Activated naive CD8-positive, alpha-beta T cell (primary cell): ENCODE results near the gene FUT3.

Source experiments
- H3K27ac Mint-ChIP-seq: one replicate; pipeline ENCODE4 v1.8.0; 2021; ENCODE audit warnings: mixed read lengths
- H3K27me3 Mint-ChIP-seq: one replicate; pipeline ENCODE4 v1.8.0; 2021; ENCODE audit warnings: mixed read lengths
- H3K36me3 Mint-ChIP-seq: one replicate; pipeline ENCODE4 v1.8.0; 2021; ENCODE audit warnings: mixed read lengths
- H3K4me1 Mint-ChIP-seq: one replicate; pipeline ENCODE4 v1.8.0; 2021; ENCODE audit warnings: low read depth, mixed read lengths
- H3K4me3 Mint-ChIP-seq: one replicate; pipeline ENCODE4 v1.8.0; 2021; ENCODE audit warnings: mild to moderate bottlenecking, mixed read lengths
- H3K9me3 Mint-ChIP-seq: one replicate; pipeline ENCODE4 v1.8.0; 2021; ENCODE audit warnings: low read depth, mixed read lengths

The FUT3 gene

DNA sequence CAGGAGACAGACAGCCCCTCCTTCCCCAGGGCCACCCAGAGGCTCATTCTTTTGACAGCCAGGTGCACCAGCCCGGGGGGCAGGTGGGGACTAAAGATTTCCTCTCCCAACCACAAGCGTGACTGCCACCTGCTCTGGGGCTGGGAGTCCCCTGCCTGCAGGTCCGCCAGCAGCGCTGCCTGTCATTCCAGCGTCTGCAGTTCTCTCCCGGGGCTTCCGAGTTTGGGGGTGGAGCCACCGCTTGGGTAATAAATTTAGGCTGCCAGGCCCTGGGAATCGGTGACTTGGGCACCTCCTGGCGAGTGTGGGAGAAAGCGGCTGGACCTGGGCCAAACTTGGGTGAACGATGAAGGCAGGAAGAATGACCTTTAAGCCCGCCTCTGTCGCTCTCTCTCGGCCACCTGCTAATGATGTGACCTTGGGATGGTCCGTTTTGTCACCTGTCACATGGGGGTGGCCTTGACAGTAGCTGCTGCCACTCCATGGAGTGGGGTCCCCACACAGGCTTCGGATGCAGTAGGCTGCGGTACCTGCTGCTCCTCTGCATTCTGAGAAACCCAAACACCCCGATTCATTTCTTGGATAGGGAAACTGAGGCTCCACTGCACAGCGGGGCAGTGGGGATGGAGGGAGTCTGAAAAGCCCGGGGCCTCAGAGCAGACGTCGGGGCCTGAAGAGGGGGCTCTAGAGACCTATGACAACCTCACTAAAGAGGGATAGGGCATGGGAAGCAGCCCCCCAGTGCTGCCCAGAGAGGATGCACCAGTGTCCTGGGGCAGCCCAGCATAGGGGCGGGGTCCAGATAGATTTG is 24.5 kb downstream of the FUT3 start:
- Mint-ChIP-seq H3K9me3 (no peaks in the 10 kb centered on the region), H3K27ac (peak overlapping the region; percentile 86), H3K36me3 (no peaks in the 10 kb centered on the region), H3K27me3 (no peaks in the 10 kb centered on the region), H3K4me1 (peaks cover 9% of the 10 kb centered on the region), H3K4me3 (peak overlapping the region; percentile 81)

DNA sequence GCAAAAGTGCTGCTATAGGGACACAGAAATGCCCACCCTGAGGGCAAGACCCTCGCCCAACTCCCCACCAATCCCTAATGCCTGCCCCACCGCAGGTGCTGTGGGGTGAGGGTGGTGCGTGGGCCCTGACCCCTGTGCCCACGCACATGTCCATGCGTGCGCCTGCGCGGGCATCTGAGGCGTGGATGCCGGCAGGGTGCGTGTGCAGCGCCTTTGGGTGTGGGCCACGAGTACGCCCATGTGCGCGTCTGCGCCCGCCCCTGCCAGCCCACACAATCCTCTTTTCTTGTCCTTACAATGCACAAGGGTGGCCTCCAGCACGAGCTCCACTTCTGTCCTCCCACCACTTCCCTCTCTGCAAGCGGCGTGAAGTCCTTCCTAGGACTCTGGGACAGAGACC is 26.1 kb downstream of the FUT3 start:
- no peaks in the 10 kb centered on the region for H3K9me3 Mint-ChIP-seq

DNA sequence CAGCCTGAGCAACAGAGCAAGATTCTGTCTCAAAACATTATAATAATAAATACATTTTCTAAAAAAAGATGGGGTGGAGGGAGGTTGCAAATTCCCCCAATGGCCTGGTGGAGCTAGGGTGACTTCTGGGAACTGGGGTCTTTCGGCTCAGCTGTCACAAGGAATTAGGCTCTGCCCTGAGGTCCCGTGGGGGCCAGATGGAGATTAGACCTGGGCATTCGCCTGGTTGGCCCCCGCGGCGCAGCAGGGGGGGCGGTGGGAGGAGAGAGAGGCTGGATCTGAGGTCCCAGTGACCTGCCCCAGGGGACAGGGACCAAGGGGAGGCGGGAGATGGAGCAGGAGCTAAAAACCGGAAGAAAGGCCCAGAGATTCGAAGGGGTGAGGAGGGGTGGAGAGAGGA is 26.5 kb downstream of the FUT3 start:
- Mint-ChIP-seq H3K4me3 (no peak overlapping the region), H3K9me3 (no peaks in the 10 kb centered on the region), H3K4me1 (peaks cover 9% of the 10 kb centered on the region), H3K36me3 (no peaks in the 10 kb centered on the region), H3K27me3 (no peaks in the 10 kb centered on the region), H3K27ac (no peak overlapping the region)

More for the DNA sequence above, 26.1 kb downstream of the FUT3 start:
- Mint-ChIP-seq H3K4me3 (no peak overlapping the region), H3K27me3 (no peaks in the 10 kb centered on the region), H3K27ac (no peak overlapping the region), H3K4me1 (peaks cover 9% of the 10 kb centered on the region), H3K36me3 (no peaks in the 10 kb centered on the region)

DNA sequence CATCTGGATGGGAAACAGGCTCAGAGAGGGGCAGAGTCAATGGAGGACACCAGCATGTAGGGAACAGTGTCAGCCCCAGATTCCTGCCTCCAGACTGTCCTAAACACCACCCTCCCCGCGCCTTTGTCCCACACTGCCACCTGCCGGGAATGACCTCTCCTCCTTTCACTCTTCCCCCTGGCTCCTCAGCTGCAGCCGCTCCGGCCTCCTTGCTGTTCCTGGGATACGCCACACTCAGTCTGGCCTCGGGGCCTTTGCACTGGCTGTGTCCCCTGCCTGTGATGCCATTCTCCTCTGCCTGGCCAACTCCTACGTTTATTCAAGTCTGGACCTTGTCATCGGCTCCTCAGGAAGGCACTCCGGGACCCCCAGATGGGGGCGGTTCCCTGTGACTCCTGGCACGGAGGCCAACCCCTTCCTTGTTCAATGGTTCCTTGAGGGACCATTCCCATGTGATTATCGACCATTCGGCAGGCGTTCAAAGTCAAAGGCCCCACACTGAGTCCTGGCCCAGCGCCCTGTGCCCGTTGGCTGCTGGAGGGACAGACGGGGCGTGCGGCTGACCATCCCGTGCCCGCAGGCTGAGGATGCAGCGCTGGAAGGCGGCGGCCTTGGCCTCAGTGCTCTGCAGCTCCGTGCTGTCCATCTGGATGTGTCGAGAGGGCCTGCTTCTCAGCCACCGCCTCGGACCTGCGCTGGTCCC is 27.5 kb downstream of the FUT3 start:
- no peaks in the 10 kb centered on the region for H3K36me3 Mint-ChIP-seq
- H3K4me1 Mint-ChIP-seq = peaks cover 9% of the 10 kb centered on the region
- no peaks in the 10 kb centered on the region for H3K9me3 Mint-ChIP-seq
- no peak overlapping the region for H3K27ac Mint-ChIP-seq
- H3K4me3 Mint-ChIP-seq = no peak overlapping the region
- no peaks in the 10 kb centered on the region for H3K27me3 Mint-ChIP-seq

DNA sequence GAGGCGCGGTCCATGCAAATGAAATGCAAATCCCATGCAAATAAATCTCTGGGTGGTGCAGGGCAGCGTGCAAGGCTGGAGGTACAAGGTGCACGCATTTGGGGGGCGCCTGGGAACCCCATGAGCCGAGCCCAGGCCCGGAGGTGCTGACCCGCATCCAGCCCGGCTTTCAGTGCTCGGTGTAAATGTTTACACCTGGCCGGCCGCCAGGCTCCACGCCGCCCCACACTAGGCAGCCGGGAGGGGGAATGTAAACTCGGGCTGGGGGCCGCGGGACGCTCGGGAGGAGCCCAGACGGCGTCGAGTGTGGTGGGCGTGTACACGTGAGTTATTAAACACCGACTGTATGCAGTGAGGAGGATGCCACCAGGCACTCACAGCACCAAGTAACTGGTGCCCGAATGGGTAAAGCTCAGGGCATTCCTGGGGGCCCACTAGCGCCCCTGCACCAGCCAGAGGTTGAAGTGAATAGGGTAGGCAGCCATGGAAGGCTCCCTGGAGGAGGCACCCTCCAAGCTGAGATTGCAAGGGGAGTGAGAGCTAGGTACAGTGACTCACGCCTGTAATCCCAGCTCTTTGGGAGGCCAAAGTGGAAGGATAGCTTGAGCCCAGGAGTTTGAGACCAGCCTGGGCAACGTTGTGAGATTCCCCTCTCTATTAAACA is 28.9 kb downstream of the FUT3 start:
- peaks cover 5% of the 10 kb centered on the region for H3K27me3 Mint-ChIP-seq
- H3K36me3 Mint-ChIP-seq = no peaks in the 10 kb centered on the region
- H3K4me1 Mint-ChIP-seq = peaks cover 7% of the 10 kb centered on the region
- no peak overlapping the region for H3K4me3 Mint-ChIP-seq
- H3K9me3 Mint-ChIP-seq = no peaks in the 10 kb centered on the region
- H3K27ac Mint-ChIP-seq = no peak overlapping the region

DNA sequence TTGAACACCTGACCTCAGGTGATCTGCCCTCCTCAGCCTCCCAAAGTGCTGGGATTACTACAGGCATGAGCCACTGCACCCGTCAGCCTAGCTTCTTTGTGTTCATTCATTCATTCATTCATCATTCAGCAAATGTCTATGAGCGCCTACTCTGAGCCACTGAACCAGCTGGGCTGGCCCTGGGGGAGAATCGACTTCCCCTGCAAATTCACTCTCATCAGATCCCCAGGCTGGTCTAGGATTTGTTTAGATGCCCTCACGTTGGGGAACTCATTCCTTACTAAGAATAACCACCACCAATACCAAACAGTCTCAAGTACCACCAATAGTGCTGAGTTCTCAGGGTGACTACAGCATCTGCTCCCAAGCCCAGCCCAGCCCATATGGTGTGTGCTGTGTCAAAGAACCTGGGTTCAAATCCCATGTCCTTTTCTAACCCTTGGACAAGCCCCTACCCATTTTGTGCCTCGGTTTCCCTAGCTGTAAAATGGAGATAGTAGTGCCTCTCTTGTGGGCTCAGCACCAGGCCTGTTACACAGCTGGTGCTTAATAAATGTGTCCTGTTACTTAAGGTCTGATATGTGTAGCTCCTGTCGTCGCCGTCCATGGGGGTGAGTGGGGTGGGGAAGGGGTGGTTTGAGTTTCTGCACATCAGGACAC is 29.6 kb downstream of the FUT3 start:
- H3K36me3 Mint-ChIP-seq = no peaks in the 10 kb centered on the region
- H3K27me3 Mint-ChIP-seq = peaks cover 5% of the 10 kb centered on the region
- H3K4me1 Mint-ChIP-seq = peaks cover 2% of the 10 kb centered on the region
- H3K9me3 Mint-ChIP-seq = no peaks in the 10 kb centered on the region
- H3K27ac Mint-ChIP-seq = no peak overlapping the region
- no peak overlapping the region for H3K4me3 Mint-ChIP-seq

DNA sequence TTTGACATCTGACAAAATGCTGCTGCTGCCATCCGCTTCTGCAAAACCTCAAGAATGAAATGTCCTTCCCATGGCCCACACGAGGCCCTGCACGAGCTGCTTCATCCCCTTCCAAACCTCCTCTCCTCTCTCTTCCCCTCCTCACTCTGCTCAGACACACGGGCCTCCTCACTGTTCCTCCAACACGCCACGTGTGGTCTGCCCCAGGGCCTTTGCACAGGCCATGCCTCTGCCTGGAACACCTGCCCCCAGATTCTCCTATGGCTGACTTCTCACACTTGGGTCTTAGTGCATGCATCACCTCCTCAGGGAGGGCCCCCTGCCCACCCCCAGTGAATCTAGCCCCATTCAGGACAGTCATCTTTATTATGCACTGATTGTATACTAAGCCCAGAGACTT is 30.5 kb downstream of the FUT3 start:
- H3K27ac Mint-ChIP-seq = no peak overlapping the region
- H3K36me3 Mint-ChIP-seq = no peaks in the 10 kb centered on the region
- H3K9me3 Mint-ChIP-seq = no peaks in the 10 kb centered on the region
- no peak overlapping the region for H3K4me3 Mint-ChIP-seq
- H3K4me1 Mint-ChIP-seq = no peaks in the 10 kb centered on the region
- H3K27me3 Mint-ChIP-seq = peaks cover 5% of the 10 kb centered on the region

DNA sequence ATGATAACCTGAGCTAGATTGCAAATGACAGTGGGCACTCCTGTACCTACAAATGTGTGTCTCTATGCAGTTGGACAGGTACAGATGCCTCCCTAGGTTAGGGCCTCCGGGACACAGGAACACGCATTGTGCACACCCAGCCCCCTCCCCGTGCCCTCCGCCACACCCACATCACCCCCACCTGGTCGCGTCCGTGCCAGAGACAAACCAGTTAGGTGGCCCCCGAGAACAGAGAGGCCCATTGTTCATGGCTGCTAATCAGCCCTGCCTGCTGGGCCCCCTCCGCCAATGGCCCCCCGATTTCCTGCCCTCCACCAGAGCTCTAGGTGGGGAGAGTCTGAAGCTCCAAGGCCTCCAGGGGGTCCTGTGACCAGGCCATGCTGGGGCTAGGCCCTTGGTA is 32.7 kb downstream of the FUT3 start:
- no peak overlapping the region for H3K27ac Mint-ChIP-seq
- peaks cover 5% of the 10 kb centered on the region for H3K27me3 Mint-ChIP-seq
- H3K36me3 Mint-ChIP-seq = no peaks in the 10 kb centered on the region
- no peaks in the 10 kb centered on the region for H3K9me3 Mint-ChIP-seq
- no peaks in the 10 kb centered on the region for H3K4me1 Mint-ChIP-seq
- H3K4me3 Mint-ChIP-seq = no peak overlapping the region

DNA sequence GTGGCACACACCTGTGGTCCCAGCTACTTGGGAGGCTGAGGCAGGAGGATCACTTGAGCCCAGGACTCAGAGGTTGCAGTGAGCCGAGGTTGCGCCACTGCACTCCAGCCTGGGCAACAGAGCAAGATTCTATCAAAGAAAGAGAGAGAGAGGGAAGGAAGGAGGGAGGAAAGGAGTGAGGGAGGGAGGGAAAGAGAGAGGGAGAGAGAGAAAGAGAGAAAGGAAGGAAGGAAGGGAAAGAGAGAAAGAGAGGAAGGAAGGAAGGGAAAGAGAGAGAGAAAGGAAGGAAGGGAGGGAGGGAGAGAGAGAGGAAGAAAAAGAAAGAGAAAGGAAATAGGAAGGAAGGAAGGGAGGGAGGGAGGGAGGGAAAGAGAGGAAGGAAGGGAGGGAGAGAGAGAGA is 34.0 kb downstream of the FUT3 start:
- no peak overlapping the region for H3K4me3 Mint-ChIP-seq

DNA sequence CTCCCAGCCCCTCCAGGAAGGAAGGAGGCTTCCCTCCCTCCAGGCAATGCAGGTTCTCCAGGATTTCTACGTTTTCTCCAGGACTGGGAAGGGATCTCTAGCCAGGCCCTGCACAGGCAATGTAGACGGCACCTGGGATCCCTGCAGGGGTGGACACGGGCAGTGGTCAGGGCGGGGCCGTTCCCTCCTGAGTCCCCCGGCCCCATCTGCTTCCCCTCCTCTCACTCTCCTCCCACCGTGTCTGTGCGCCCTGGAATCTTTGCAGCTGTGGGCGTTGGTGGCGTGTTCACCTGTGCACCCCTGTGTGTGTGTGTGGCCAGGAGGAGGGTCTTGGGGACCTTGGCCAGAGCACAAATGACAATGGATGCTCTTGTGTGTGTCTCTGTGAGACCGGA is 36.4 kb downstream of the FUT3 start:
- H3K27ac Mint-ChIP-seq = no peak overlapping the region
- H3K4me1 Mint-ChIP-seq = no peaks in the 10 kb centered on the region
- no peaks in the 10 kb centered on the region for H3K36me3 Mint-ChIP-seq
- peaks cover 5% of the 10 kb centered on the region for H3K27me3 Mint-ChIP-seq
- no peaks in the 10 kb centered on the region for H3K9me3 Mint-ChIP-seq
- no peak overlapping the region for H3K4me3 Mint-ChIP-seq

More for the DNA sequence above, 34.0 kb downstream of the FUT3 start:
- no peaks in the 10 kb centered on the region for H3K36me3 Mint-ChIP-seq
- H3K27ac Mint-ChIP-seq = no peak overlapping the region
- no peaks in the 10 kb centered on the region for H3K9me3 Mint-ChIP-seq
- peaks cover 5% of the 10 kb centered on the region for H3K27me3 Mint-ChIP-seq
- H3K4me1 Mint-ChIP-seq = no peaks in the 10 kb centered on the region

DNA sequence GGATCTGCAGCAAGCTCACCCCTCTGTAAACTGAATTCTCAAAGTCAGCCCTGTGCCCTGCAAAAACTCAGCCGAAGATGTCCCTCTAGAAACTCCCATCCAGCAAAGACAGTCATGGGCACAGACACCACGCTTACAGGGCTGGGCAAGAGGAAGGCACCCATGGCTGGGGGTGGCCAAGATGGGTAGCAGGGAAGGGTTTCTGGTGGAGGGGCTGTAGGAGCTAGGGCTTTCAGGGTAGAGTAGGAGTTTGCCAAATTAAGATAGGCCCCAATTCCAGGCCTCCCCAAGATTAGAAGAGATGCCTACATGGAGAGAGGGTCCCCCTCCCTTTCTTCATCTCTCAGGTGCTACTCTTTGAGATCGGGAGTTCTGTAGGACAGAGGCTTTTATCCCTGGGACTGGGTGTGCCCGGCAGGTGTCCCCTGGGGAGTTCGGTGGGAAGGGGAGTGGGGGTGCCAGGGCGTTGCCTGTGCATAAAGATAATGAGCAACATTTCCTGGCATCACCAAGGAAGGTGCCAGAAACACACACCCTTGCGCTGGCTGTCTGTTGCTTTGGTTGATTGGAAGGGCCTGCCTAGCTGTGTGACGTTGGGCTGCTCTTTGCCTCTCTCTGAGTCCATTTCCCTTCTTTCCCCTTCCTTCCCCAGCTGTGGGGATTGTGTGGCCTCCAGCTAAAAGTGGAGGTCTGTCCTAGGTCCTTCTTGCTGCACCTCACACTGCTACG is 37.0 kb downstream of the FUT3 start:
- Mint-ChIP-seq H3K27me3 (peaks cover 5% of the 10 kb centered on the region), H3K9me3 (no peaks in the 10 kb centered on the region), H3K36me3 (no peaks in the 10 kb centered on the region), H3K4me3 (no peak overlapping the region), H3K4me1 (no peaks in the 10 kb centered on the region), H3K27ac (no peak overlapping the region)

DNA sequence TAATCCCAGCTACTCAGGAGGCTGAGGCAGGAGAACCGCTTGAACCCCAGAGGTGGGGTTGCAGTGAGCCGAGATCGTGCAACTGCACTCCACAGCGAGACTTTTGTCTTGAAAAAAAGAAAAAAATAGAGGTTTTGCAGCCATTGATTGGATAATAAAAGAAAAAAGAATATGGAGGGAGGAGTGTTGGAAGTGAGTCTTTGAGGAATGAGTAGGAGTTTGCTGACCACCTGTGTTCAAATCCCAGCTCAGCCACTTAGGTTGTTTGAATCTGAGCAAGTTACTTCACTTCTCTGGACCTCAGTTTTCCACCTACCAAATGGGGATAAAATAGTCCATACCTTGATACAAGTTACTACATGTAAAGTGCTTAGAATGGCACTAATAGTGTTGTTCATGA is 40.1 kb downstream of the FUT3 start:
- Mint-ChIP-seq H3K4me1 (no peaks in the 10 kb centered on the region), H3K4me3 (no peak overlapping the region), H3K27me3 (no peaks in the 10 kb centered on the region), H3K9me3 (no peaks in the 10 kb centered on the region), H3K27ac (no peak overlapping the region), H3K36me3 (no peaks in the 10 kb centered on the region)

DNA sequence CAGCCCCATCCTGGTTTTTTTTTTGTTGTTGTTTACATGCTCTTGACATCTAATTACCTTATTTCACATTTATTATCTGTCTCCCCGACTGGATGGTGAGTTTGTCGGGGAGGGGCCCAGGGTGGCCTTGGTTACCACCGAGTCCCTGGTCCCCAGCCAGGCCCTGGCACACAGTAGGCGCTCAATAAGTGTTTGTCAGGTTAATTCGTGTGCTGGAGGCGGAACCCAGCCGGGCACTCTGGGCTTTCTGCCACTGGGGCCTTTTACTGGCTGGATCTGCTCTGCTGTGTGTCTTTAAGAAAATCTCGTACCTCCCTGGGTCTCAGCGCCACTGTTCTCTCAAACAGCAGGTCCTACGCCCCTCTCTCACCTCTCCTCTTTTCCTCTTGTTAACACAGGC is 41.8 kb downstream of the FUT3 start:
- H3K36me3 Mint-ChIP-seq = no peaks in the 10 kb centered on the region
- no peak overlapping the region for H3K4me3 Mint-ChIP-seq
- H3K4me1 Mint-ChIP-seq = peaks cover under 1% of the 10 kb centered on the region
- H3K27me3 Mint-ChIP-seq = no peaks in the 10 kb centered on the region
- H3K27ac Mint-ChIP-seq = no peak overlapping the region
- no peaks in the 10 kb centered on the region for H3K9me3 Mint-ChIP-seq

DNA sequence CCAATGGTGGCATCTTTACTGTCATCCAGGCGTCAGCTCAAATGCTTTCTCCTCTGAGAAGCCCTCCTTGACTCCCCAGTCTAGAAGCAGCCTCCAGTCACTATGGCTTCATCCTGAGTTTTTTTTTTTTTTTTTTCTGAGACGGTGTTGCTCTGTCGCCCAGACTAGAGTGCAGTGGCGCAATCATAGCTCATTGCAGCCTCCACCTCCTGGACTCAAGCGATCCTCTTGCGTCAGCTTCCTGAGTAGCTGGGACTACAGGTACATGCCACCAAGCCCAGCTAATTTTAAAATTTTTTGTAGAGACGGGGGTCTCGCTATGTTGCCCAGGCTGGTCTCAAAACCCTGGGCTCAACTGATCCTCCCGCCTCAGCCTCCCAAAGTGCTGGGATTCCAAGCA is 42.2 kb downstream of the FUT3 start:
- Mint-ChIP-seq H3K27ac (no peak overlapping the region), H3K9me3 (no peaks in the 10 kb centered on the region)

More for the DNA sequence above, 42.2 kb downstream of the FUT3 start:
- H3K36me3 Mint-ChIP-seq = no peaks in the 10 kb centered on the region
- H3K4me1 Mint-ChIP-seq = peaks cover 5% of the 10 kb centered on the region
- no peaks in the 10 kb centered on the region for H3K27me3 Mint-ChIP-seq
- H3K4me3 Mint-ChIP-seq = no peak overlapping the region
